ENCODE measurements around the gene MEF2A. TPM values are rescaled to one million over a fixed set of nuclear protein-coding genes. Genes with fewer than 3 reads are reported as not detected.
"Not testable (repeated sequence)": the region's sequence is repeated elsewhere in the genome, so short reads cannot be mapped to it uniquely, and the experiment has no call there.

Gene MEF2A
- total RNA-seq, 2 donors from 2014 or later = 25.1 to 68.7 TPM

DNA sequence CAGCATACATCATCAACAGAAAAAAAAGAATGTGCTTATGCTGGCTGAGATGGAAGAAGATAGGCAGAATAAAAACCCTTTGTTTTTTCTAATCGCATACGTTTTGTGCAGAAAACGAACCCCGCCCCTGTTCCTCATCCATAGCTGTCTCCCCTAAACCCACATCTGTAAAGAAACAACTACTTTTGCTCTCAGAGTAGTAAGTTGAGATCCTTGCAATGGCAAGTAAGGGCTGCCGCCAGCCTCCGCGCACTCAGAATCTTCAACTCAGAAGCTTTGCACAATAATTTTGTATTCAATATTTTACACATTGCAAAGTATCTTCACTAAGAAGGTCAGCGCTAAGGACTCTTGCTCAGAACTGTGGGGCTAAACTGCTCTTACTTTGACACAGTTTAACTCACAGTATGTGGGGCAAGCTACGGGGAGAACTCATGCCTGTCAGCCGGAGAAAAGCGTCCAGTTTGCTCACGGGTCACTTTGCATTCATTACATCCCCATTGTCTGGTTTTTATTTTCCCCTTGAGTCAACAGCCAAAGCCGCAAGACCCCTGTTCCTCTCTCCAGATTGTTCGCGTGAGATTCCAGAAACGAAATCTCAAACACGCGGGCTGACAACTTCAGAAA, 166.5 kb downstream of the MEF2A start:
- DNase-seq (peak in 2 of 4 donors; percentile 18 to 22), ATAC-seq (no peak)
- Histone ChIP-seq H3K4me3 (peak overlapping the region; percentile 64 to 81), H3K27ac (peak overlapping the region; percentile 65 to 87 (median 84)), H3K4me1 (peaks cover 13% of the 10 kb centered on the region), H3K36me3 (replicated peaks in 1 of 2; ENCODE audit: insufficient read depth in 1 of 2, low read depth in 2 of 2) (no peaks in the 10 kb centered on the region), H3K9me3 (no peaks in the 10 kb centered on the region), H3K27me3 (no peaks in the 10 kb centered on the region)
- intact Hi-C loops (cut with DNase I) = no loop called here
- TF ChIP-seq, protein P1, sequence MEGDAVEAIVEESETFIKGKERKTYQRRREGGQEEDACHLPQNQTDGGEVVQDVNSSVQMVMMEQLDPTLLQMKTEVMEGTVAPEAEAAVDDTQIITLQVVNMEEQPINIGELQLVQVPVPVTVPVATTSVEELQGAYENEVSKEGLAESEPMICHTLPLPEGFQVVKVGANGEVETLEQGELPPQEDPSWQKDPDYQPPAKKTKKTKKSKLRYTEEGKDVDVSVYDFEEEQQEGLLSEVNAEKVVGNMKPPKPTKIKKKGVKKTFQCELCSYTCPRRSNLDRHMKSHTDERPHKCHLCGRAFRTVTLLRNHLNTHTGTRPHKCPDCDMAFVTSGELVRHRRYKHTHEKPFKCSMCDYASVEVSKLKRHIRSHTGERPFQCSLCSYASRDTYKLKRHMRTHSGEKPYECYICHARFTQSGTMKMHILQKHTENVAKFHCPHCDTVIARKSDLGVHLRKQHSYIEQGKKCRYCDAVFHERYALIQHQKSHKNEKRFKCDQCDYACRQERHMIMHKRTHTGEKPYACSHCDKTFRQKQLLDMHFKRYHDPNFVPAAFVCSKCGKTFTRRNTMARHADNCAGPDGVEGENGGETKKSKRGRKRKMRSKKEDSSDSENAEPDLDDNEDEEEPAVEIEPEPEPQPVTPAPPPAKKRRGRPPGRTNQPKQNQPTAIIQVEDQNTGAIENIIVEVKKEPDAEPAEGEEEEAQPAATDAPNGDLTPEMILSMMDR (IDR thresholded peaks at IDR 0.05) = no peak
- TF ChIP-seq POLR2A (IDR thresholded peaks at IDR 0.05) = no peak
- WGBS, 2 donors = 16 to 22% methylated on average over 18 of the region's 18 CpGs

DNA sequence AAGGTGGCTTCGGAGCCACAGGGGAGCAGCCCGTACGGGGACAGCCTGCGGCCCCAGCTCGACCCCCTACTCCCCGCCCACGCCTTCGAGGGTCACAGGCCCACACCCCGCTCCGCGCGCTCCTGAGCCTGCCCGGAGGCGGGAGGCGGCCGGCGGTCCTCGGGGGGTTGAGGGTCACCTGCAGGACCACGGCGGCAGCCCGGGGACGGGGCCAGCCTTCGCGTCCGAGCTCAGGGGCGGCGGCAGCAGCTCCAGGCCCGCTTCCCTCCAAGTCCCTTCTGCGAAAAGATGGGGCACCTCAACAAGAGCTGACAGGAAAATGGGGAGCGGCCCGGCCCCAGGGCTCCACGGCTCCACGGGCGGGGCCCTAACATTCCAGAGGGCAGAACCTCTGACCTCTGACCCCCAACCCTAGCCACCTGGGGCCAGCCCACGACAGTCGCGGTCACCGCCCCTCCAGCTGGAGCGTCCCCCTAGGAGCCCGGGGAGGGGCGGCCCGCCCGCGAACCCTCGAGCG, 167.0 kb downstream of the MEF2A start:
- H3K27me3 ChIP-seq = no peaks in the 10 kb centered on the region
- WGBS, 2 donors = 0% methylated on average over 8 to 45 of the region's 46 CpGs
- H3K4me3 ChIP-seq = peak overlapping the region; percentile 64 to 81
- peak overlapping the region; percentile 65 to 87 (median 84) for H3K27ac ChIP-seq
- peak; percentile 31 for ATAC-seq
- TF ChIP-seq POLR2A (IDR thresholded peaks at IDR 0.05) = no peak
- TF ChIP-seq, protein P1 (IDR thresholded peaks at IDR 0.05) = no peak
- peaks cover 13% of the 10 kb centered on the region for H3K4me1 ChIP-seq
- no peaks in the 10 kb centered on the region for H3K9me3 ChIP-seq
- H3K36me3 ChIP-seq (replicated peaks in 1 of 2; ENCODE audit: insufficient read depth in 1 of 2, low read depth in 2 of 2) = no peaks in the 10 kb centered on the region
- intact Hi-C loops (cut with DNase I) = no loop called here
- peak in 2 of 4 donors; percentile 27 to 28 for DNase-seq

DNA sequence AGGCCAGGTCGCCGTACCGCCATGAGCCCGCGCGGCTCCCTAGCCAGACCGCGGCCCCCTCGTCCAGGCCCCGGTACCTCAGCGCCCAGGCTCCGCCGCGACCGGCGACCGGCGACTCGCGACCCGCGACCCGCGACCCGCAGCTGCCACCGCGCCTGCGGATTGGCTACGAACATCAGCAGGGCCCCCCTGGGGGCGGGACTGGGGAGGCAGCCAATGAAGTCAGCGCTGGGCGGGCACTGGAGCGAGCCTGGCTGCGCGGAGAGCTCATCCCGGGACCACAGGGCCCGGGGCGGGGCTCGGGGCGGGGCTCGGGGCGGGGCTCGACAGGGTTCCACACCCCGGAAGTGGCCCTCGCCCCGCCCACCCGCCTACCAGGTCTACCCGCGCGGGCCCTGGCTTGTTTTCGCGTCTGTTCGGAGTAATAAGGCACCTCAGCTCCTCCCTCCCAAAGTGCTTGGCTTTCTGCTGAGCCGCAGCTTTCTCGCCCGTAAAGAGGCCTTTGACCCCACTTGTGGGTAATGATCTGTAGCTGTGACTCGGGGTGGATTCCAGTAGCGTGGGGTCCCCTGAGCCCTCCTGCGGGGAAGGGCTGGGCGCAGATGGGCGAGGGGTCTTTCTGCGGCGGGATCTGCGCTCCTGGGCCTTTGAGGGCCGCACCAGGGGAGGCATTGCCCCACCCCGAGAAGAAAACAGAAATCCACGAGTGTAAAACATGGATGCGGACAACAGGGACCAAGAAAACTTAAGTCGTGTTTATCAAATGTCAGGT, 167.7 kb downstream of the MEF2A start, which contains the start of gene LYSMD4:
Gene LYSMD4, minus strand, starts transcription at position 170 of the 772 bp plus-strand sequence. CDS start 1,438 bp downstream, outside the sequence.
- WGBS, 2 donors = 8 to 48% methylated on average over 11 to 51 of the region's 69 CpGs
- TF ChIP-seq POLR2A (IDR thresholded peaks at IDR 0.05) = peak; percentile 62 to 78 (median 66)
- TF ChIP-seq, protein P1 (IDR thresholded peaks at IDR 0.05) = peak in 1 of 7 experiments; percentile 13
- no peaks in the 10 kb centered on the region for H3K9me3 ChIP-seq
- intact Hi-C loops (cut with DNase I) = no loop called here
- peak within 1 kb of the TSS; percentile 64 to 81 for H3K4me3 ChIP-seq
- peak within 1 kb of the TSS; percentile 76 to 87 (median 84) for H3K27ac ChIP-seq
- ATAC-seq (peak; percentile 99), DNase-seq (peak; percentile 99 to 100 (median 99))
- no peaks in the 10 kb centered on the region for H3K27me3 ChIP-seq
- H3K4me1 ChIP-seq = peaks cover 13% of the 10 kb centered on the region
- H3K36me3 ChIP-seq (replicated peaks in 1 of 2; ENCODE audit: insufficient read depth in 1 of 2, low read depth in 2 of 2) = no peaks in the 10 kb centered on the region

DNA sequence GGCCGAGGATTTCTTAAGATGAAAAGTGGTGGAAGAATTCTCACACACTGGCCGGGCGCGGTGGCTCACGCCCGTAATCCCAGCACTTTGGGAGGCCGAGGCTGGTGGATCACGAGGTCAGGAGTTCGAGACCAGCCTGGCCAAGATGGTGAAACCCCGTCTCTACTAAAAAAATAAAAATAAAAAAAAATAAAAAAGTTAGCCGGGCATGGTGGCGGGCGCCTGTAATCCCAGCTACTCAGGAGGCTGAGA, 168.2 kb downstream of the MEF2A start:
- ATAC-seq; H3K27me3 ChIP-seq; DNase-seq; H3K9me3 ChIP-seq; intact Hi-C loops (cut with DNase I); H3K4me3 ChIP-seq; H3K36me3 ChIP-seq (replicated peaks in 1 of 2; ENCODE audit: insufficient read depth in 1 of 2, low read depth in 2 of 2): not testable (repeated sequence)
- 94 to 97% methylated on average over 13 of the region's 13 CpGs for WGBS, 2 donors
- Histone ChIP-seq H3K27ac (peak overlapping the region in 3 of 4 donors; percentile 84 to 87 (median 84)), H3K4me1 (peaks cover 13% of the 10 kb centered on the region)

DNA sequence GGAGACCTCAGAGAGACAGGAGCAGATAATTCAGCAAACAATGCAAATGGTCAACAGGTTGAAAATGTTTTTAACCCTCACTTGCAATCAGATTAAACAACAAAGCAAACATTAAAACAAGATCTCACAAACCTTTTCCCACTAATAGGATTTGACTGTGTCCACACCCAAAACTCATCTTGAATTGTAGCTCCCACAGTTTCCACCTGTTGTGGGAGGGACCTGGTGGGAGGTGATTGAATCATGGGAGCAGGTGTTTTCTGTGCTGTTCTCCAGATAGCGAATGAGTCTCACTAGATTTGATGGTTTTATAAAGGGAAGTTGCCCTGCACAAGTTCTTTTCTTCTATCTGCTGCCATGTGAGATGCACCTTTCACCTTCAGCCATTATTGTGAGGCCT, 168.8 kb downstream of the MEF2A start:
- WGBS, 2 donors = 96 to 100% methylated on average over 1 of the region's 1 CpG
- no peaks in the 10 kb centered on the region for H3K27me3 ChIP-seq
- no peak overlapping the region for H3K4me3 ChIP-seq
- intact Hi-C loops (cut with DNase I) = no loop called here
- no peaks in the 10 kb centered on the region for H3K9me3 ChIP-seq
- no peak for DNase-seq
- TF ChIP-seq, protein P1 (IDR thresholded peaks at IDR 0.05) = no peak
- TF ChIP-seq POLR2A (IDR thresholded peaks at IDR 0.05) = no peak
- H3K27ac ChIP-seq = no peak overlapping the region
- no peak for ATAC-seq
- H3K4me1 ChIP-seq = peaks cover 13% of the 10 kb centered on the region
- H3K36me3 ChIP-seq (replicated peaks in 1 of 2; ENCODE audit: insufficient read depth in 1 of 2, low read depth in 2 of 2) = no peaks in the 10 kb centered on the region

Data from body of pancreas (tissue), 4 donors.